ENCODE data around the gene SMG1. TPM values are rescaled to one million over a fixed set of nuclear protein-coding genes. Genes with fewer than 3 reads are reported as not detected.

SMG1 gene
- total RNA-seq, 2 donors from 2014 or later, result 69.2 to 142 TPM

DNA sequence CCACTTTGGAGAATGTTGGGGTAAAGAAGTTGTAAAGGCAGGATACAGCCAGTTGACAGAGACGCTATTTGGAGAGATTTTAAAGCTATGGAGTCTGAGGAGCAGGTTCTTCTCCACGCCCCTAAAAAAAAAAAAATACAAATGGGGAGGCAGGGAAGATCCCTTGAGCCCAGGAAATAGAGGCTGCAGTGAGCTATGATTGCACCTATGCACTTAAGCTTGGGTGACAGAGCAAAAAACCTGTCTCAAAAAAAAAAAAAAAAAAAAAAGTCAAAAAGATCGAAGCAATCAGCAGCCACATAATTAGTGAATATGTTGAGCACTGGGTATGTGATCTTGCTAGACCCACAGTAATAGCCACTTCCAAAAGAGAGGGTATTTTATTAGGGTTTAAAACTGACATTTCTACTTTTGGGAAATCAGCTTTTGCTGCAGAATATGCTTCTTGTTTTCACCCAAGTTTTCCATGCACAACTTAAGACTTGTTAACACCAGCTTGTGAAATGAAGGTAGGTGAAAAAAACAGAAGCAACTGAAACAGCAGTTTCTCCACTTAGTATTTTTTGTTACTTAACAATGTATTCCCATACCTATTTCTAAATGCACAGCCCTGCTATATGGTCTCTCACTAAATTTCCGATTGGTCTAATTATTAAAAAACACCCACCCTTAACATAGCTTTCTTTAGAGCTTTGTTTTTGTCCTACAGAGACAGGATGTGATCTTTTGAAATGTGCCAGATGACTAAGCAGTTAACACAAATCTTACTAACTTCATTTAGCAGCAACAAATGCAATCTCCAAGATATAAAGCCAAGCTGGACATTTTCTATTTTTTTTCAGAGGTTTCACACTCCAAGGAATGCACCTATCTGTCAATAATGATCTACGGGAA lies 122.4 kb downstream of the SMG1 start:
- H3K4me1 ChIP-seq (ENCODE audit: control insufficient read depth in 1 of 2, low read depth in 2 of 2), result peaks cover 15 to 44% of the 10 kb centered on the region in 2 donors
- DNase-seq (ENCODE audit: low spot score), result no peak

DNA sequence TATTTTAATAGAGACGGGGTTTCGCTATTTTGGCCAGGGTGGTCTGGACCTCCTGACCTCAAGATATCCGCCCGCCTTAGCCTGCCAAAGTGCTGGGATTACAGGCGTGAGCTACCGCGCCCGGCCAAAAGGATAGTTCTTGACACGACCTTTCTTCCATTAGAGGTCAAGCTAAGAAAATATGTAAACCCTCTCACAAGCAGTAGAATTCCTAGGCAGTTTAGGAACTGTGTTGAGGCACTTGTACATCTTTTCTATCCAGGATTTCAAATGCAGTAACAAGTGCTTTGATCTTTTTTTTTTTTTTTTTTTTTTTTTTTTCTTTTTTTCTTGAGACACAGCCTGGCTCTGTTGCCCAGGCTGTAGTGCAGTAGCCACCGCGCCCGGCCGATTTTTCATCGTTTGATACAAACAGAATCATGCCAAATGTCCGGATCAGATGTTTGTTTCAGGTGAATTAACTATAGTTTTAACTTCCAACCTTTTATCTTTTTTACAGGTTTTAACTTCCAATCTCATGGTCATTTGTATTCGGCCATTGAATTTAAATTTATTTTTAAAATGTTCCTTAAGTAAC lies 123.4 kb downstream of the SMG1 start:
- Histone ChIP-seq H3K4me3 (no peak overlapping the region), H3K36me3 (peaks cover 3% of the 10 kb centered on the region), H3K27ac (peak overlapping the region in 1 of 2 donors; percentile 92), H3K27me3 (replicated peaks; ENCODE audit: insufficient read depth) (no peaks in the 10 kb centered on the region), H3K4me1 (ENCODE audit: control insufficient read depth in 1 of 2, low read depth in 2 of 2) (peaks cover 15 to 50% of the 10 kb centered on the region in 2 donors), H3K9me3 (no peaks in the 10 kb centered on the region)
- ATAC-seq (ENCODE audit: insufficient number of reproducible peaks, low FRiP score, low read depth) (no peak), DNase-seq (ENCODE audit: low spot score) (no peak)
- TF ChIP-seq, protein P1, sequence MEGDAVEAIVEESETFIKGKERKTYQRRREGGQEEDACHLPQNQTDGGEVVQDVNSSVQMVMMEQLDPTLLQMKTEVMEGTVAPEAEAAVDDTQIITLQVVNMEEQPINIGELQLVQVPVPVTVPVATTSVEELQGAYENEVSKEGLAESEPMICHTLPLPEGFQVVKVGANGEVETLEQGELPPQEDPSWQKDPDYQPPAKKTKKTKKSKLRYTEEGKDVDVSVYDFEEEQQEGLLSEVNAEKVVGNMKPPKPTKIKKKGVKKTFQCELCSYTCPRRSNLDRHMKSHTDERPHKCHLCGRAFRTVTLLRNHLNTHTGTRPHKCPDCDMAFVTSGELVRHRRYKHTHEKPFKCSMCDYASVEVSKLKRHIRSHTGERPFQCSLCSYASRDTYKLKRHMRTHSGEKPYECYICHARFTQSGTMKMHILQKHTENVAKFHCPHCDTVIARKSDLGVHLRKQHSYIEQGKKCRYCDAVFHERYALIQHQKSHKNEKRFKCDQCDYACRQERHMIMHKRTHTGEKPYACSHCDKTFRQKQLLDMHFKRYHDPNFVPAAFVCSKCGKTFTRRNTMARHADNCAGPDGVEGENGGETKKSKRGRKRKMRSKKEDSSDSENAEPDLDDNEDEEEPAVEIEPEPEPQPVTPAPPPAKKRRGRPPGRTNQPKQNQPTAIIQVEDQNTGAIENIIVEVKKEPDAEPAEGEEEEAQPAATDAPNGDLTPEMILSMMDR (IDR thresholded peaks at IDR 0.05), result no peak

More for the DNA sequence above, 122.4 kb downstream of the SMG1 start:
- no peaks in the 10 kb centered on the region for H3K27me3 ChIP-seq (replicated peaks; ENCODE audit: insufficient read depth)
- no peak for ATAC-seq (ENCODE audit: insufficient number of reproducible peaks, low FRiP score, low read depth)
- peaks cover 12% of the 10 kb centered on the region for H3K36me3 ChIP-seq
- H3K9me3 ChIP-seq, result no peaks in the 10 kb centered on the region
- H3K4me3 ChIP-seq, result no peak overlapping the region
- TF ChIP-seq, protein P1 (IDR thresholded peaks at IDR 0.05), result no peak
- peak overlapping the region; percentile 53 to 63 for H3K27ac ChIP-seq

GRCh38 chr16:18801145-18801972 lies 124.8 kb downstream of the SMG1 start, which contains the start of gene ARL6IP1:
Gene ARL6IP1 (minus strand): TSS chr16:18801549. CDS start chr16:18801466, 83 bp downstream.
- peak; percentile 100 for ATAC-seq (ENCODE audit: insufficient number of reproducible peaks, low FRiP score, low read depth)
- peaks cover 15 to 53% of the 10 kb centered on the region in 2 donors for H3K4me1 ChIP-seq (ENCODE audit: control insufficient read depth in 1 of 2, low read depth in 2 of 2)

GRCh38 chr16:18800775-18801144 lies 125.4 kb downstream of the SMG1 start:
- Histone ChIP-seq H3K9me3 (no peaks in the 10 kb centered on the region), H3K4me1 (ENCODE audit: control insufficient read depth in 1 of 2, low read depth in 2 of 2) (peaks cover 15 to 53% of the 10 kb centered on the region in 2 donors), H3K4me3 (peak overlapping the region; percentile 96), H3K27ac (peak overlapping the region; percentile 91 to 96), H3K27me3 (replicated peaks; ENCODE audit: insufficient read depth) (no peaks in the 10 kb centered on the region), H3K36me3 (no peaks in the 10 kb centered on the region)
- ATAC-seq (ENCODE audit: insufficient number of reproducible peaks, low FRiP score, low read depth), result no peak
- TF ChIP-seq, protein P1 (IDR thresholded peaks at IDR 0.05), result no peak
- DNase-seq (ENCODE audit: low spot score), result no peak

More at GRCh38 chr16:18801145-18801972, 124.8 kb downstream of the SMG1 start, which contains the start of gene ARL6IP1:
- H3K27ac ChIP-seq, result peak within 1 kb of the TSS; percentile 96
- DNase-seq (ENCODE audit: low spot score), result peak; percentile 96
- H3K27me3 ChIP-seq (replicated peaks; ENCODE audit: insufficient read depth), result no peaks in the 10 kb centered on the region
- H3K36me3 ChIP-seq, result no peaks in the 10 kb centered on the region
- TF ChIP-seq, protein P1 (IDR thresholded peaks at IDR 0.05), result peak; percentile 81
- H3K4me3 ChIP-seq, result peak within 1 kb of the TSS; percentile 96
- no peaks in the 10 kb centered on the region for H3K9me3 ChIP-seq
